Middle frontal gyrus (tissue), 1 donor: Measurements from ENCODE around the gene CIZ1.

Experiments used
- DNase-seq: peaks from one replicate; pipeline ENCODE4 v3.0.0-alpha.2; 2015; ENCODE audit warnings: low spot score; ENCODE audit errors: extremely low spot score

The CIZ1 gene

GRCh38 chr9:128163523-128164306, 27.7 kb downstream of the CIZ1 start:
- no peak for DNase-seq

- DNase-seq, result no peak
These were observed 28.3 kb downstream of the CIZ1 start for GRCh38 chr9:128163027-128163515.

DNA sequence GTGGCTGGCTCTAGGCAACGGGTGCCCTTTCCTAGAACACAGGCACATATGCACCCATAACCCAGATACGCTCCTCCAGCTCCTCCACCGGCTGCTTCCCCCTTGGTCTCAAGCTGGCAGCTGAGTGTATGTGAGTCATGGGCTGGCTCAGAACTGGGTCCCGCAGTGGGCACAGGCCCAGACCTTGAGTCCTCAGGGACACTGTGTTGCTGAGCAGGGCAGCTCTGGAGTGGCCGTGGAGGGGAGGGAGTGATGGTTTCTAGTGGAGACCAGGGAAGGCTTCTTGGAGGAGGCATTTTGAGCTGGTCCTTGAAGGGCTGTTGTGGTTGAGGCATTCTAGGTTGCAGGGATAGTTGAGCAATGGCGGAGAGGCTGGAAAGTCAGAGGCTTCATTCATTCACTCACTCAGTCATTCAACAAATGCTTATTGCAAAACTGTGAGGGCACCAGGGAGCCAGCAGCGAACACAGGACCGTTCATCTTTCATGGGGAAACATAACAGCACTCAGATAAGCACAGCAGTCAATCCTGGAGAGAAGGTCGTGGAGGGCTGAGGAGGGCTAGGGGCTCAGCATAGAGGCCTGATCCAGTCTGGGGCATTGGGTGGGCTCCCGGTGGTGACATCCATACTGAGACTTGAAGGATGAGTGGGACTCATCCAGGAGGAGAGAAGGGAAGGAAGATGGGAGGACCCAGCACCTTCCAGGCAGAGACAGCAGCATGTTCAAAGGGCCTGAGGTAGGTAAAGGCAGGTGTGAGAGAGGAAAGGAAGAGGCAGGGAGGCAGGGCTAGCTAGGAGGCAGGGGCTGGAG, 29.0 kb downstream of the CIZ1 start:
- no peak for DNase-seq

GRCh38 chr9:128161215-128161902, 30.0 kb downstream of the CIZ1 start:
- no peak for DNase-seq

DNA sequence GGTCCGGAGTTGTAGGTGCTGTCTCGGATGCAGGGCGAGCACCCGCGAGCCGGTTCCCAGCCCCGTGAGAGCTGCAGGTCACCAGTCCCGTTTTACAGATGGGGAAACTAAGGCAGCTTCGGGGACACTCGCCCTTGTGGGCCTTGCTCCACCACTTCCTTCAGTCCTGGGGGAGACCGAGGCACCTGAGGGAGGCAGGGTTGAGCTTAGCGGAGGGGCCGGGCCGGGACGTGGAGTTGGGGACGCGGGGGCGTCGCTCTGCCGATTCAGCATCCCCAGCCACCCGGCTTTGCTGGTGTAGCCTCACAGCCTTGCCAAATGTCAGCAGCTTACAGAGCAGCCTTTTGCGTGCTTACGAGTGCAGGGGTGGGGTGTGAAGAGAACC, 30.8 kb downstream of the CIZ1 start:
- no peak for DNase-seq

GRCh38 chr9:128159784-128160602, 31.4 kb downstream of the CIZ1 start, which contains the start of gene BBLN:
TSS of gene BBLN (plus strand) at chr9:128160265. CDS start at chr9:128160408, 143 bp downstream.
- peak; percentile 72 for DNase-seq

DNA sequence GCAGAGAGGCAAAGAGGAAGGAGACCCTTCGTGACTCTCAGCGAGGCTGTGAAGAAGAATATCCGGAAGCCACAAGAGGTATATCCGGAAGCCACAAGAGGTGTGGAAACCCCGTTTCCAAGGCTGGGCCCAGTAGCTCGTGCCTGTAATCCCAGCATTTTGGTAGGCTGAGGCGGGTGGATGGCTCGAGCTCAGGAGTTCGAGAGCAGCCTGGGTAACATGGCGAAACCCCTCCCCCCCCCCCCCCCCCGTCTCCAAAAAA, 31.9 kb downstream of the CIZ1 start:
- DNase-seq, result no peak

- DNase-seq, result no peak
These were observed 35.5 kb downstream of the CIZ1 start for GRCh38 chr9:128155736-128156500.

- no peak for DNase-seq
These were observed 37.3 kb downstream of the CIZ1 start for GRCh38 chr9:128153947-128154695.

DNA sequence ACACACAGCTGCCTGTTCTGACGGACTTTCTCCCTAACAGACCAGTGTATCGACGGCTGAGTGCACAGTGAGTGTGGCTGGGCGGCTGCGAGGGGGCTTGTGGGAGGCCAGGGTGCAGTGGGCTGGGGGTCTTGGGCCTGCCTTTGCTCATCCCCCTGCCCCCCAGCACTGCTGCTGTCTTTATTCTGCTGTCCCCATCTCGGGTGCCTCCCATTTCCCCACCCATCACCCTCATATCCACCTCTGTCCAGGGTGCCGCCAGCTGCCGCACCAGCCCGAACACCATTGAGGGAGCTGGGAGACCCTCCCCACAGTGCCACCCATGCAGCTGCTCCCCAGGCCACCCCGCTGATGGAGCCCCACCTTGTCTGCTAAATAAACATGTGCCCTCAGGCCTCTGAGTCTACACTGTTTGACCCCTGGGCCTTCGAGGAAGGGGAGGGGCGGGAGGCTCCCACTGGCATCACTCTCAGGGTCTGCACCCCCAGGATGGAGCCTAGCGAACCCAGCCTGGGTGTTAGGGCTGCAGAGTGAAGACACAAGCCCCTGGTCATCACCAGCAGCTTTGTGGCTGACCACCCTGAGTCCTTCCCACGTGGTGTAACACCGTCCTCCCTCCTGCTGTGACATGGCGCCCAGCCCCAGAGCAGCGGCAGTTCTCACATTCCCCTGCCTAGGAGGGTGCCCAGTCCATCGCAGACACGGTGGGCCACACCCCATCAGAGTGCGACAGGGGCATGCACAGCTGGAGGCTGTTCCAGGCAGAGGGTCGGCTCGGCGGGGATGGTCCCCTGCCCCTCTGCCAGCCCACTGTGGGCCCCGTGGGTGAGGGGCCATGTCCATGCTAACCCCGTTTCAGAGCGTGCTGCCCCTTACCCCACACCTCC, 38.1 kb downstream of the CIZ1 start:
- no peak for DNase-seq

DNA sequence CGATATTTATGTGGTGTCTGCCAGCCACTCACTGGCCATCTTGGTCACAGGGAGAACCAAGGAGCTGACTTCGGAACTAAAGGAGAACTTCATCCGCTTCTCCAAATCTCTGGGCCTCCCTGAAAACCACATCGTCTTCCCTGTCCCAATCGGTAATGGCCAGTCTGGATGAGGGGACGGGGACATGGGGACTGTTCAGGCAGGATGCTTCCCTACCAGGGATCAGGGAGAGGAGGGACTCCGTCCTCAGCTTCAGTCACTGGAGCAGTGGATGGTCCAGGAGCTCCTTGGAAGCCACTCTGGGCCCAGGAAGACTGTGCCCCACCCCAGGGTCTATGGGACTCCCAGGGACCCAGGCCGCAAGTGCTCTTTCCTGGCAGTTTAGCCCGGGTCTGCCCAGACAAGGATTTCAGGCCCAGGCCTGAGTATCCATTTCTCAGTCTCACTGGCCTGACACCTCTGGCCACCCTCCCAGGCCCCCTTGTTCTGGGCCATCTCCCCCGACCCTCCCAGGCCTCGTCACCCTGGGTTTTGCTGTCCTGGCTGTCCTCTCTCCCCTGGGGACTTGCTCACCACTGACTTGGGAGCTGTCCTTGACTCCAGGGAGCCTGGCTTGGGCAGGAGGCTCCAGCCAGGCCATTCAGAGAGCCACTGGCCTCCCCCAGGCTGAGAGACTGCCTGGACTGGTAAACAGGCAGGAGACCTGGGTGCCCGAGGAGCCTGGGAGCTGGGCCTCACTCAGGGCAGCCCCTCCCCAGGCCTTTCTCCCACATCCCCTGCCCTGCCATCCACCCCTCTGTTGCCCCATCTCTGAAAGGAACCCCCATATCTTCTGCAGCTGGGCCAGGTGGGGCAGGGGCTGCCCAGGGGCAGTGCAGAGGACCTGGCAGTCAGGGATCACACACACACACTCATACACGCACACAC, 39.0 kb downstream of the CIZ1 start:
- DNase-seq, result no peak

- no peak for DNase-seq
These were observed 39.9 kb downstream of the CIZ1 start for GRCh38 chr9:128151309-128152132.

DNA sequence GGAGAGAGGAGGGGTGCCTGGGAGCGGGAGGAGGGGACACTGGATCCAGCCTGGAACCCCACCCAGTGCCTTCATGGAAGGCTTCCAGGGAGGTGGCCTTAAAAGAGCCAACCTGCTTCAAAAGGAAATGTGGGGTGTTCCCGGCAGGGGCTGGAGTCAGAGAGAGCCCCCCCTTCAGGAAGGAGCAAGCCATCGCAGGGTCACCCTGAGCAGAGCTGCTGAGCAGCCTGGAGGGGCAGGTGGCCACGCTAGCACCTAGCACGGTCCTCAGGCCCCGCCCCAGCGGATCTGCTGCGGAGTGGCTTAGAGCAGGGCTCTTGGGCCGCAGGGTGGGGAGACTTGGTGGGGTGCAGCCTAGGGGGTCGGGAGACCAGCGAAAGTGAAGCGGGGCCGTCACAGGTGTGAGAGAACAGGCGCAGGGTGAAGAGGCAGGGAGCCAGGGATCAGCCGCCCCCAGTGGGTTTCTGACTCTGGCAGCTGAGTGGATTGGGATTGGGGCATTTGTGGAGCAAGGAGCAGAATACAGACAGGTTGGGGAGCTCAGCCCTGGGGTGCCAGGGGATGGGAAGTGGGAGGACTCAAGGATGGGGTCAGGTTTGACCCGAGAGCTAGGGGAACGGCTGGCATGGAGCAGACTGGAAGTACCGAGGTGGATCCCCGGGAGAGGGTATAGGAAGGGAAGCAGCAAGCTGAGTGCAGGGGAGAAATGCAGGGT, 40.6 kb downstream of the CIZ1 start:
- DNase-seq, result no peak

- no peak for DNase-seq
These were observed 41.3 kb downstream of the CIZ1 start for GRCh38 chr9:128149951-128150593.

DNA sequence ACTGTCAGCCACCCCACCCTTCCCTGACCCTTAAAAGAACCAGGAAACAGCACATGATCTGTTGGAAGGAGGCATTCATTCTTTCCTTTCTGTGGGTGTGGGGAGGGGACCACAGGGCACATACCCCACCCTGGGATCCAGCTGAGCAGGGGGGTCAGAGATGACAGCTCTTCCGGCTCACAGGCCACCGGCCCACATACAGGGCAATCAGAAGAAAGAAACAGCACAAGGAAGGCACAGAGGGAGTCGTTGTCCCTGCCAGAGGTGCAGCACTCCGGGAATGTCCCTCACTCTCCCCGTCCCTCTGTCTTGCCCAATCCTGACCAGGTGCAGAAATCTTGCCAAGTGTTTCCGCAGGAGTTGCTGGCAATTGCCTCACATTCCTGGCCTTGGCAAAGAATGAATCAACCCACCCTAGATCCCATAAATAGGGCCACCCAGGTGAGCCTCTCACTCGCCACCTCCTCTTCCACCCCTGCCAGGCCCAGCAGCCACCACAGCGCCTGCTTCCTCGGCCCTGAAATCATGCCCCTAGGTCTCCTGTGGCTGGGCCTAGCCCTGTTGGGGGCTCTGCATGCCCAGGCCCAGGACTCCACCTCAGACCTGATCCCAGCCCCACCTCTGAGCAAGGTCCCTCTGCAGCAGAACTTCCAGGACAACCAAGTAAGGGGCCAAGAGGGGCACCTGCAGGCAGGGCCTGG, 42.2 kb downstream of the CIZ1 start, which contains the start of gene LCN2:
TSS of gene LCN2 (plus strand) at position 453 of the 701 bp plus-strand sequence. CDS start at position 526, 73 bp downstream.
- no peak for DNase-seq
